Umbilical cord (tissue), 2 donors: Measurements from ENCODE around the gene CYP27C1. TPM values are rescaled to one million over a fixed set of nuclear protein-coding genes. Genes with fewer than 3 reads are reported as not detected.
A peak's percentile ranks its signal among the peaks of the same experiment; 100 is the strongest.
"Not testable (repeated sequence)": the region's sequence is repeated elsewhere in the genome, so short reads cannot be mapped to it uniquely, and the experiment has no call there.

ENCODE experiments used
- DNase-seq: peaks from one replicate; pipeline ENCODE4 v3.0.0-alpha.2; 2015; ENCODE audit warnings: low spot score
- total RNA-seq: library from RNA; depleted of rRNA; stranded (reverse); fragments of >200 nt; gene quantifications from one replicate; pipeline ENCODE4 v1.2.3, GENCODE V29; 2014; ENCODE audit warnings: low replicate concordance; ENCODE audit not compliant: insufficient read depth

Gene CYP27C1
- total RNA-seq, 1 donor from 2014 or later, result 0.72 TPM

GRCh38 chr2:127224135-127224534 is 4.0 kb upstream of the CYP27C1 start:
- DNase-seq, result not testable (repeated sequence)

- DNase-seq, result peak; percentile 11
These were observed 849 bp upstream of the CYP27C1 start for GRCh38 chr2:127220768-127221527.

GRCh38 chr2:127219171-127220070 is 678 bp downstream of the CYP27C1 start:
- peak; percentile 21 for DNase-seq

- peak; percentile 35 for DNase-seq
These were observed 1.3 kb downstream of the CYP27C1 start for GRCh38 chr2:127218812-127219170.

- DNase-seq, result peak; percentile 19
These were observed 2.4 kb downstream of the CYP27C1 start for GRCh38 chr2:127217470-127218325.

- DNase-seq, result no peak
These were observed 3.5 kb downstream of the CYP27C1 start for GRCh38 chr2:127216593-127216992.

GRCh38 chr2:127216095-127216494 is 4.0 kb downstream of the CYP27C1 start:
- no peak for DNase-seq

GRCh38 chr2:127214201-127214600 is 5.9 kb downstream of the CYP27C1 start:
- DNase-seq, result not testable (repeated sequence)

GRCh38 chr2:127208313-127208712 is 11.8 kb downstream of the CYP27C1 start:
- DNase-seq, result peak; percentile 27

GRCh38 chr2:127205218-127206125 is 14.6 kb downstream of the CYP27C1 start:
- DNase-seq, result peak; percentile 40

GRCh38 chr2:127201452-127201851 is 18.6 kb downstream of the CYP27C1 start:
- no peak for DNase-seq

GRCh38 chr2:127200962-127201361 is 19.1 kb downstream of the CYP27C1 start:
- no peak for DNase-seq

GRCh38 chr2:127199223-127199622 is 20.9 kb downstream of the CYP27C1 start:
- no peak for DNase-seq

GRCh38 chr2:127197475-127198385 is 22.4 kb downstream of the CYP27C1 start:
- peak; percentile 42 for DNase-seq

- no peak for DNase-seq
These were observed 23.1 kb downstream of the CYP27C1 start for GRCh38 chr2:127196998-127197397.

- DNase-seq, result no peak
These were observed 23.6 kb downstream of the CYP27C1 start for GRCh38 chr2:127196549-127196948.

GRCh38 chr2:127195140-127196074 is 24.7 kb downstream of the CYP27C1 start:
- no peak for DNase-seq

- peak; percentile 29 for DNase-seq
These were observed 25.7 kb downstream of the CYP27C1 start for GRCh38 chr2:127194447-127194846.

GRCh38 chr2:127193967-127194280 is 26.2 kb downstream of the CYP27C1 start:
- DNase-seq, result peak; percentile 54
